Tibial nerve (tissue), 4 donors: ENCODE results near the gene DNAL4. TPM values are rescaled to one million over a fixed set of nuclear protein-coding genes. Genes with fewer than 3 reads are reported as not detected.

Source experiments
- DNase-seq, 2 donors: peaks; one replicate each; pipeline ENCODE4 v3.0.0-alpha.2; 2019; ENCODE audit warnings: low spot score in 2 of 2
- H3K27ac ChIP-seq, 4 donors: fragments of 200-600 bp; sonication (generic) in 3 of 4; one replicate each; pipeline ENCODE4 v1.5.1; 2017 to 2019; ENCODE audit warnings: mild to moderate bottlenecking in 1 of 4
- H3K27me3 ChIP-seq, 2 donors: fragments of 200-600 bp; sonication (generic) in 1 of 2; one replicate each; pipeline versions ENCODE4 v1.5.1 to v1.6.0; 2017 to 2019
- H3K36me3 ChIP-seq, 3 donors: fragments of 200-600 bp; sonication (generic); one replicate each; pipeline ENCODE4 v1.5.1; 2018 to 2019
- H3K4me1 ChIP-seq, 4 donors: fragments of 200-600 bp; sonication (generic) in 3 of 4; one replicate each; pipeline ENCODE4 v1.5.1; 2017 to 2019
- H3K4me3 ChIP-seq, 4 donors: fragments of 200-600 bp; sonication (generic) in 3 of 4; one replicate each; pipeline ENCODE4 v1.5.1; 2017 to 2019; ENCODE audit warnings: mild to moderate bottlenecking in 1 of 4, moderate library complexity in 1 of 4
- H3K9me3 ChIP-seq, 4 donors: fragments of 200-600 bp; sonication (generic) in 3 of 4; one replicate each; pipeline ENCODE4 v1.5.1; 2017 to 2019
- EP300 ChIP-seq, 2 donors: sonication (generic); formaldehyde crosslinking; IDR thresholded peaks; one replicate each; pipeline ENCODE4 v1.6.1; 2017; ENCODE audit warnings: antibody characterized with exemption in 2 of 2, mild to moderate bottlenecking in 1 of 2
- POLR2A ChIP-seq, 2 donors: fragments of 450-650 bp; IDR thresholded peaks; one replicate each; pipeline ENCODE4 v1.6.1; 2017; ENCODE audit warnings: antibody characterized with exemption in 2 of 2, mild to moderate bottlenecking in 2 of 2, moderate library complexity in 2 of 2
- WGBS, 2 donors: methylation state at CpG; one replicate each; pipeline ENCODE4 v1.1.5; 2018; 5-methylcytosine and 5-hydroxymethylcytosine counted together
- total RNA-seq, 4 donors: library from RNA; depleted of rRNA; stranded (reverse); fragments of >200 nt; gene quantifications; one replicate each; pipeline ENCODE4 v1.1.0, GENCODE V29; 2016
- TF ChIP-seq, protein P1 (sequence below), 5 experiments: fragments of 200-600 bp in 3 of 5; fragments of 450-650 bp in 2 of 5; sonication (generic) in 3 of 5; IDR thresholded peaks; one replicate each; pipeline ENCODE4 v1.5.1; 2016 to 2019; ENCODE audit warnings: antibody characterized with exemption in 5 of 5, mild to moderate bottlenecking in 3 of 5, moderate library complexity in 2 of 5

DNAL4 gene
- total RNA-seq, 4 donors from 2014 or later, result 14.7 to 17.7 (median 17.1) TPM

DNA sequence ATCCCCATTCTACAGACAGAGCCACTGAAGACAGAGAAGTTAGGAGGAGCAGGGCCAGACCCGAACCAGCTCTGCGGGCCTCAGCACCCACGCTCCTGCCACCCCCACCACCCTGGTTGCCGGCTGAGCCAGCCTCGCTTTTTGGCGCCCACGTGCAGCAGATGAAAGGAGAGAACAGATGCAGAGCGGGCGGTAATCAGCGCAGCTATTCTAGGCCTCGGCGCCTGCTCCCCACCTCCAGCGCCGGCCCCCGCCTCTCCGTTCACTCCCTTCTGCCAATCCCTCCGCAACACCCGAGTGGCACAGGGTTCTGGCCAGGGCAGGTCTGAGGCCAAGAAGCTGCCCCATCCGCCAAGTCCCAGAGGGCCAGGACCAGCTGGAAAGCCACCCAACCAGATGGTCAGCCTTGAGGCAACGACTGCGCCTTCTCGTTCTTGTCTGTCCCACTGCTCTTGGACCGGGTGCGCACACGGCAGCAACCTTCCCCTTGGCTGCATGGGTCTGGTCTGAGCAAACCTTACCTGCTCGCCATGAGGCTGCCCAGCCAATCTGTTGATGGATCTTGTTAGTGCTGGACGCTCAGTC is 16.8 kb downstream of the DNAL4 start:
- H3K4me3 ChIP-seq, result no peak overlapping the region
- H3K36me3 ChIP-seq, result peaks cover 0 to 46% (median 0%) of the 10 kb centered on the region in 3 donors
- H3K27me3 ChIP-seq, result no peaks in the 10 kb centered on the region
- H3K27ac ChIP-seq, result no peak overlapping the region
- H3K9me3 ChIP-seq, result no peaks in the 10 kb centered on the region
- 87 to 89% methylated on average over 26 to 27 of the region's 27 CpGs for WGBS, 2 donors
- DNase-seq, result no peak
- peaks cover 0 to 3% (median under 1%) of the 10 kb centered on the region in 4 donors for H3K4me1 ChIP-seq
- TF ChIP-seq POLR2A (IDR thresholded peaks at IDR 0.05) (no peak), EP300 (IDR thresholded peaks at IDR 0.05) (no peak)
- TF ChIP-seq, protein P1, sequence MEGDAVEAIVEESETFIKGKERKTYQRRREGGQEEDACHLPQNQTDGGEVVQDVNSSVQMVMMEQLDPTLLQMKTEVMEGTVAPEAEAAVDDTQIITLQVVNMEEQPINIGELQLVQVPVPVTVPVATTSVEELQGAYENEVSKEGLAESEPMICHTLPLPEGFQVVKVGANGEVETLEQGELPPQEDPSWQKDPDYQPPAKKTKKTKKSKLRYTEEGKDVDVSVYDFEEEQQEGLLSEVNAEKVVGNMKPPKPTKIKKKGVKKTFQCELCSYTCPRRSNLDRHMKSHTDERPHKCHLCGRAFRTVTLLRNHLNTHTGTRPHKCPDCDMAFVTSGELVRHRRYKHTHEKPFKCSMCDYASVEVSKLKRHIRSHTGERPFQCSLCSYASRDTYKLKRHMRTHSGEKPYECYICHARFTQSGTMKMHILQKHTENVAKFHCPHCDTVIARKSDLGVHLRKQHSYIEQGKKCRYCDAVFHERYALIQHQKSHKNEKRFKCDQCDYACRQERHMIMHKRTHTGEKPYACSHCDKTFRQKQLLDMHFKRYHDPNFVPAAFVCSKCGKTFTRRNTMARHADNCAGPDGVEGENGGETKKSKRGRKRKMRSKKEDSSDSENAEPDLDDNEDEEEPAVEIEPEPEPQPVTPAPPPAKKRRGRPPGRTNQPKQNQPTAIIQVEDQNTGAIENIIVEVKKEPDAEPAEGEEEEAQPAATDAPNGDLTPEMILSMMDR (IDR thresholded peaks at IDR 0.05), result no peak

DNA sequence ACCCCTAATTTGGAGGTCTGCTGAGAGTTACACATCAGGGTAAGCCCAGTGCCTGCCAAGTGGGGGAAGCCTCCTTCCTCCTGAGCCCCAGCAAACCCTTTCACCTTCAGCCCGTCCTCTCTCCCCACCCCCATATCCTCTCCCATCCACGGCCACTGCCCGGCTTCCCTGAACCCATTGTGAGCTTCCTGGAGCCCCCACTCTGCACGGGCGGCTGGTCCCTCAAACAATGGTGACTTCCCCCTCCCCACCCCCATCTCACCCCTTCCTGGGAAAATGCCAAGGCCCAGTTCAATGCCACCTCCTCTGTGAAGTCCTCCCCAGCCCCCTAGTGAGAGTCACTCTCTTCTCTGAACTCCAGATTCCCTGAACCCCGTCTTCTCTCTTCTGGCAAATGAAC is 17.9 kb downstream of the DNAL4 start:
- DNase-seq, result no peak
- no peaks in the 10 kb centered on the region for H3K27me3 ChIP-seq
- H3K36me3 ChIP-seq, result peaks cover 0 to 43% (median 0%) of the 10 kb centered on the region in 3 donors
- TF ChIP-seq POLR2A (IDR thresholded peaks at IDR 0.05) (no peak), EP300 (IDR thresholded peaks at IDR 0.05) (no peak)
- TF ChIP-seq, protein P1 (IDR thresholded peaks at IDR 0.05), result no peak
- no peaks in the 10 kb centered on the region for H3K4me1 ChIP-seq
- H3K9me3 ChIP-seq, result no peaks in the 10 kb centered on the region
- H3K27ac ChIP-seq, result no peak overlapping the region
- no peak overlapping the region for H3K4me3 ChIP-seq
- 38 to 39% methylated on average over 6 of the region's 6 CpGs for WGBS, 2 donors

DNA sequence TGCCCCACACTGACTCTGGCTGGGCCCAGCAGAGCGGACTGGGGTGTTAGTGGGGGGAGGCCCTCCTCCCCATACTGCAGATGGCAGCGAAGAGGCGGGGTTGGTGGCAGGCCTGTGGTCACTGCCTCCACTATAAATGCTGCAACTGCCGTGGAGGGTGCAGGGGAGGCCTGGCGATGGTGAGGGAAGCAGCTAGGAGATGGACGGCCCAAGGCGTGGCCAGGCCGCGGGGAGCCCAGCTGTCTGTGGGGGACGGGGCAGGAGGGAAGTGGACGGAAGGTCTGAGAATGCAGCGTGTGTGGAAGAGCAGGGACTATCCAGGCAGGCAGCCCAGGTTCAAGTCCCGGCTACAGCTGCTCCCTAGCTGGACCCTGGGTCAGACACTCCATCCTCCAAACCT is 18.3 kb downstream of the DNAL4 start:
- 66 to 72% methylated on average over 13 of the region's 13 CpGs for WGBS, 2 donors
- no peak overlapping the region for H3K4me3 ChIP-seq

DNA sequence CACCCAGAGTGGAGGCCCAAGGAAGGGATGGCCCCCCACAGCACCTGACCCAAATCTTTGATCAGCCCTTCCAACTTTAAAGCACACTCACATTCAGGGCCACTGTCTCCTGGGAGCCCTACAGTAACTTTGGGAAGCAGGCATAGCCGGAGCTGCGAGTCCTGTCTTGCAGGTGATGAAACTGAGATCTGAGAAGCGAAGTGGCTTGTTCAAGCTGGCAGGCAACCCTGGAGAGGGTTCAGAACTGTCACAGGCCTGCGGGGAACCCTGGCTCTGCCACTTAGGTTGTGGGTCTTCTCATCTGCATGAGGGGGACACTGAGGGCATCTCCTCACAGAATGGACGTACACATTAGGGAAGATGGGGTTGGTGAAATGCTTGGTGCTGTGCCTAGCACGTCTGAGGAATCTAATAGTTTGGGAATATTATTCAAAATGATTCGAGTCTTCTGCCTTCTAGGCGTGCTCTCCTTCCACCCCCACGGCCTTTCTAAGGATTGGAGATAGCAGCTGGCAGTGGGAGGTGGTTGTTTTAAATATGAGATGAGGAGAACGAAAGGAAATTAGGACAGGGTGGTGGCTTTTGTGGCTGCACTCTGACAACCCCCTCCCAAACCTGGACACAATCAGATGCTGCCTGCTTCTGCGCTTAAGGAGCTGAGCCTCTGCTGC is 19.3 kb downstream of the DNAL4 start:
- no peak for DNase-seq

More for the DNA sequence above, 18.3 kb downstream of the DNAL4 start:
- Histone ChIP-seq H3K27me3 (no peaks in the 10 kb centered on the region), H3K9me3 (no peaks in the 10 kb centered on the region), H3K36me3 (peaks cover 0 to 39% (median 0%) of the 10 kb centered on the region in 3 donors), H3K4me1 (no peaks in the 10 kb centered on the region), H3K27ac (no peak overlapping the region)
- no peak for DNase-seq
- TF ChIP-seq POLR2A (IDR thresholded peaks at IDR 0.05), result no peak
- TF ChIP-seq, protein P1 (IDR thresholded peaks at IDR 0.05), result no peak
- TF ChIP-seq EP300 (IDR thresholded peaks at IDR 0.05), result no peak

More for the DNA sequence above, 19.3 kb downstream of the DNAL4 start:
- WGBS, 2 donors, result 69 to 77% methylated on average over 9 to 11 of the region's 11 CpGs
- Histone ChIP-seq H3K4me1 (no peaks in the 10 kb centered on the region), H3K9me3 (no peaks in the 10 kb centered on the region), H3K27ac (no peak overlapping the region), H3K36me3 (peaks cover 0 to 29% (median 0%) of the 10 kb centered on the region in 3 donors), H3K27me3 (no peaks in the 10 kb centered on the region), H3K4me3 (no peak overlapping the region)
- TF ChIP-seq, protein P1 (IDR thresholded peaks at IDR 0.05), result no peak
- no peak for TF ChIP-seq POLR2A (IDR thresholded peaks at IDR 0.05)
- no peak for TF ChIP-seq EP300 (IDR thresholded peaks at IDR 0.05)
